HG03520 (cell line): ENCODE data around the gene RETSAT.
"Not testable (repeated sequence)": the region's sequence is repeated elsewhere in the genome, so short reads cannot be mapped to it uniquely, and the experiment has no call there.

ENCODE experiments used
- ATAC-seq: cut with Tn5 transposase; IDR thresholded peaks from one replicate; pipeline ENCODE4 v1.9.1; 2021; ENCODE audit warnings: mild to moderate bottlenecking, moderate library complexity; ENCODE audit not compliant: unreplicated experiment

The RETSAT gene

DNA sequence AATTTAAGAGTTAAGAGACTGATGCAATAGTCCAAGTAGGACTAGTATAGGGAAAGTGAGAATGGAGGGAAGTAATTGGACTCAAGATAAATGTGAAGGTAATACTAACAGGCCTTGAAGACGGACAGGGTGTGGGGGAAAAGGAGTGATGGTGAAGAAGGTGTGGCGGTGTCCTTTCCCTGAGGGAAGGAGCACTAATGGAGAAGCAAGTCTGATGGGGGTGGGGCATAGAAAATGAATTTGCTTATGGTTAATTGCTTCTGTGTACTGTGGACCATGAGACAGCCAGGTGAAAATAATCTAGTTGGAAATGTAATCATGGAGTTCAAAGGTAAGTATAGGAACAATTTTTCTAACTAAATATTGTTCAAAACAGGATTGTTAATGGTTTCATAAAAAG is 19.4 kb downstream of the RETSAT start:
- ATAC-seq, result no peak

DNA sequence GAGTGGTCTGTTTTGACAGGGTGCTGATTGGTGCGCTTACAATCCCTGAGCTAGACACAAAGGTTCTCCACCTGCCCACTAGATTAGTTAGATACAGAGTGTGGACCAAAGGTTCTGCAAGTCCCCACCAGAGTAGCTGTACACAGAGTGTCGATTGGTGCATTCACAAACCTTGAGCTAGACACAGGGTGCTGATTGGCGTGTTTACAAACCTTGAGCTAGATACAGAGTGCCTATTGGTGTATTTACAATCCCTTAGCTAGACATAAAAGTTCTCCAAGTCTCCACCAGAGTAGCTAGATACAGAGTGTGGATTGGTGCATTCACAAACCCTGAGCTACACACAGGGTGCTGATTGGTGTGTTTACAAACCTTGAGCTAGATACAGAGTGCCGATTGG is 20.5 kb downstream of the RETSAT start:
- not testable (repeated sequence) for ATAC-seq

GRCh38 chr2:85330839-85331636 is 23.3 kb downstream of the RETSAT start:
- ATAC-seq, result no peak

DNA sequence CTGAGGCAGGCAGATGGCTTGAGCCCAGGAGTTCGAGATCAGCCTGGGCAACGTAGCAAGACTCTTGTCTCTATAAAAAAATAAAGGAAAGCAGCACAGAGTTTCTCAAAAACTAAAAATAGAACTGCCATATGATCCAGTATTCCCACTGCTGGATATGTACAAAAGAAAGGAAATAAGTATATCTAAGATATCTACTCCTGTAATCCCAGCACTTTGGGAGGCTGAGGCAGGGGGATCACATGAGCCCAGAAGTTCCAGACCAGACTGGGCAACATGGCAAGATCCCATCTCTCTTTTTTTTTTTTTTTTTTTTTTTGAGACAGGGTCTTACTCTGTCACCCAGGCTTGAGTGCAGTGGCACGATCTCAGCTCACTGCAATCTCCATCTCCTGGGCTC is 24.6 kb downstream of the RETSAT start:
- not testable (repeated sequence) for ATAC-seq

- ATAC-seq, result no peak
Observed at GRCh38 chr2:85329181-85329651, 25.1 kb downstream of the RETSAT start.

- peak; percentile 81 for ATAC-seq
Observed at GRCh38 chr2:85327822-85328617, 26.3 kb downstream of the RETSAT start, which contains the start of gene TGOLN2. TGOLN2 (minus strand) TSS chr2:85327989; CDS start chr2:85327962, 27 bp downstream.

DNA sequence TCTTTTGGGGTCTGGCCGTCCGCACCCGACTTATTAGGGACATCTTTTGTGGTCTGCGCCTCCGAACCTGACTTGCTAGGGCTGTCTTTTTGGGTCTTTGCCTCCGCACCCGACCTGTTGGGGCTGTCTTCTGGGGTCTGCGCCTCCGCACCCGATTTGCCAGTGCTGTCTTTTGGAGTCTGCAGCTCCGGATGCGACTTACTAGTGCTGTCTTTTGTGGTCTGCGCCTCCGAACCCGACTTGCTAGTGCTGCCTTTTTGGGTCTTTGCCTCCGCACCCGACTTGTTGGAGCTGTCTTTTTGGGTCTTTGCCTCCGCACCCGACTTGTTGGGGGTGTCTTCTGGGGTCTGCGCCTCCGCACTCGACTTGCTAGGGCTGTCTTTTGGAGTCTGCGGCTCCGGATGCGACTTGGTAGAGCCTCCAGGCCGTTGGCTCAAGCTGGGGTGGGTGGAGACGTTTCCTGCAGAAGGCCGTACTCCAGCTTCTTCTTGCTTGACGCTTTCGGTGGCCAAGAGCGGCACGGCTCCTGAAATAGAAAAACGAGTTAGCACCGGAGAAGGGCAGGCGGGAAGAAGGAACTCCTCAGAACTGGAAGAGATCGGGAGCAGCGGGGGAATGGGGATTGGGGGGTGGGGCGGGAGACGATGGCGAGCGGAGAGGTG is 27.0 kb downstream of the RETSAT start:
- ATAC-seq, result no peak

- ATAC-seq, result peak; percentile 26
Observed at GRCh38 chr2:85326406-85327159, 27.7 kb downstream of the RETSAT start.

GRCh38 chr2:85325466-85325811 is 28.9 kb downstream of the RETSAT start:
- no peak for ATAC-seq

GRCh38 chr2:85324639-85325465 is 29.5 kb downstream of the RETSAT start:
- no peak for ATAC-seq

GRCh38 chr2:85323988-85324367 is 30.4 kb downstream of the RETSAT start:
- not testable (repeated sequence) for ATAC-seq

DNA sequence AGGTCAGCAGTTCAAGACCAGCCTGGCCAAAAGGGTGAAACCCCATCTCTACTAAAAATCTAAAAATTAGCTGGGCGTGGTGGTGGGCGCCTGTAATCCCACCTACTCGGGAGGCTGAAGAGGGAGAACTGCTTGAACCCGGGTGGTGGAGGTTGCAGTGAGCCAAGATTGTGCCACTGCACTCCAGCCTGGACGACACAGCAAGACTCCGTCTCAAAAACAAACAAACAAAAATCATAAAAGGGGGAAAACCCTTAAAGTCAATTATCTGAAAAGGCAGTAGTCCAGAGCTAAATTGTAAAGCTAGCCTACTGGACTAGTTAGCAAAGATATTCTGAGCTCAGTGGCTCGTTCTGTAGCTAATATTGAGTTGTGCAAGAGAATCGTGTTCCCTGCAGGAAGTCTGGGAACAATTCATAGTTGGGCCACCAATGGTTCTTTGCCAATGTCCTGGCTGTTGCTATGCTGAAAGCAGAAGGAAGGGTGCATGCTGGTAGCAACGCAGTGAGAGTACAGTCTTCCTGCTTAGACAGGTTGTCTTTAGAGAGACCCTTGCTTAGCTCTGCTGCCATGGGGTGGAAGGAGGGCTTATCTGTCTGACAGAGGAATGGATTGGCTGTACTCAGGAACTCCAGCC is 30.9 kb downstream of the RETSAT start:
- ATAC-seq, result no peak

DNA sequence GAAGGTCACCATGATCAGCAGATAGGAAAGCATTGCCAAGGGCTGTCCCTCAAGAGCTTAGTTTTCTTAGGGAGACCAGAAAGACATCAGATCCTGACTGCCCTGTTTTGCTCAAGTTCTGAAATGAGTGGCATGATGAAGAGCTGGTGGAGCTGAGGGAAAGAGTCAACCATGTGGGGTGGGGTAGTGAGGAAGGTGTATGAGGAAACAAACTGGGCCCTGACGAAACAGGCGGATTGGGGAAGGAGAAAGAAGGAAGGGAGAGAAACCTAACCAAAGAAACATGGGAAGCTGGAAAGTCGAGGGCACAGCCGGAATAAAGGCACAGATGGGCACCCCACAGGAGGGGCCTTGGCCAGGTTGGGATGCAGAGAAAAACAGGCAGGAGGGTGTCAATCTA is 34.5 kb downstream of the RETSAT start:
- ATAC-seq, result no peak

GRCh38 chr2:85318222-85319074 is 35.9 kb downstream of the RETSAT start:
- no peak for ATAC-seq

DNA sequence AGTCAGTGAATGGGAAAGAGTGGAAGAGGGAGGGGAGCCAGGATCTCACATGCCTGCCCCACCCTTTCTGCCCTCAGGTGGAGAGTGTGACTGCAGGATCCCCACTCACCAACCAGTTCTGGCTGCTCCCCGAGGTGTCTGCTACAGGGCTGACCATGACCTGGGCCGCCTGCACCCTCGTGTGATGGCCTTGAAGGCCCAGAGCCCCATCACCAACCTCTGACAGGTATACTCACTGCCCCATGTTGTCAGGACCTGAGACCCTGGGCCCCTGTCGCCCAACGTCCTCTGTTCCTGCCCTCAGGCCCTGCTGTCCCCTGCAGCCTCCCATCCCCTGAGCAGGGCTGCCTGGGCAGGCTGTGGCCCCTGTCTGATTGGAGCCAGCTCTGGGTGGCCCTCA is 38.4 kb downstream of the RETSAT start:
- ATAC-seq, result not testable (repeated sequence)

DNA sequence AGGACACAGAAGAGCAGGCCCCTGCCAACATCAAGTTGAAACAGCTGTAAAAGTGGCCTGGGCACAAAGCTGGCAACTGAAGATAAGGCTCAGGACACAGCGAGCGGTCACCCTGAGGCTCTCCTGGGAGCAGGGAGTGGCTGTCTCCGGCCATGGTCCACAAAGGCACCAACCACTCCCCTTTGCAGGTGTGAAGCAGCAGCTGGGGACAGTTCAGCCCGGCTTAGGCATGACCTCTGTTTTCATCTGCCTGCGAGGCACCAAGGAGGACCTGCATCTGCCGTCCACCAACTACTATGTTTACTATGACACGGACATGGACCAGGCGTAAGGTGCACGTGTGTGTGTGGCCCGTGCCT is 39.5 kb downstream of the RETSAT start:
- no peak for ATAC-seq

GRCh38 chr2:85312404-85312803 is 41.9 kb downstream of the RETSAT start:
- no peak for ATAC-seq

DNA sequence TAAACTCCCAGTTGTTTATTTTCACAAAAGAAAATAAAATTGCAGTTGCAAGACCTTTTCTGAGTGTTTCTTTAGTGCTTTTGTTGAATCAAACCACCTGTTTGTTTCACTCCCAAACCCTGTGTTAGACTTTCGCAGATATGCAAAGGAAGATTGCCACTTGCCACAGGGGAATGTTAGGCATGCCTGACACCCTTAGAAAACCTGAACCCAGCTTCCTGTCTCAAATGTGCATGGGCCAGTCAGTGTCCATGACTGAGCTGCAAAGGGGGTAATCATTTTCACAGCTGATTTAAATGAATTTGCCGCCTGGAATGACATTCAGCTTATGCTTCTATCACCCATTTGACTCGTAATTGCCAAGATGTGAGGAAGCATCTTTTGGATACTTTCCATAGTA is 44.0 kb downstream of the RETSAT start:
- ATAC-seq, result no peak
